HL-60 (cell line): ENCODE data around the gene WFDC13.

Source experiments
- DNase-seq, 2 experiments: peaks; one replicate each; pipeline ENCODE4 v3.0.0-alpha.2; 2010 to 2020; ENCODE audit warnings: low read depth in 1 of 2, low spot score in 1 of 2
- H3K27ac ChIP-seq: fragments of 250-450 bp; sonication (Bioruptor Pico); replicated peaks from 2 replicates; pipeline ENCODE4 v1.5.1; 2020; ENCODE audit warnings: mild to moderate bottlenecking, moderate library complexity
- H3K27me3 ChIP-seq: fragments of 250-450 bp; sonication (Bioruptor Pico); 2 replicates; pipeline ENCODE4 v1.5.1; 2021; ENCODE audit warnings: mild to moderate bottlenecking, moderate library complexity; ENCODE audit not compliant: insufficient read depth, poor library complexity, severe bottlenecking
- H3K4me3 ChIP-seq: replicated peaks from 2 replicates; pipeline ENCODE4 v1.5.1; 2011; ENCODE audit warnings: mild to moderate bottlenecking, control low read depth, low read length; ENCODE audit not compliant: insufficient read depth
- CTCF ChIP-seq: IDR thresholded peaks from one replicate; pipeline ENCODE4 v1.5.1; 2011; ENCODE audit warnings: low read length, control low read depth, inconsistent platforms; ENCODE audit not compliant: insufficient read depth
- GABPA ChIP-seq: IDR thresholded peaks from 2 replicates; pipeline ENCODE4 v1.6.1; 2012; ENCODE audit warnings: low read depth
- POLR2AphosphoS5 ChIP-seq: IDR thresholded peaks from 2 replicates; pipeline ENCODE4 v1.6.1; 2012; ENCODE audit warnings: low read depth
- SPI1 ChIP-seq: IDR thresholded peaks from 2 replicates; pipeline ENCODE4 v1.6.1; 2012; ENCODE audit warnings: low read depth, mild to moderate bottlenecking, borderline replicate concordance
- TF ChIP-seq, protein P1 (sequence below): IDR thresholded peaks from 2 replicates; pipeline ENCODE4 v1.6.1; 2012; ENCODE audit warnings: low read depth; ENCODE audit not compliant: insufficient replicate concordance

Gene WFDC13

DNA sequence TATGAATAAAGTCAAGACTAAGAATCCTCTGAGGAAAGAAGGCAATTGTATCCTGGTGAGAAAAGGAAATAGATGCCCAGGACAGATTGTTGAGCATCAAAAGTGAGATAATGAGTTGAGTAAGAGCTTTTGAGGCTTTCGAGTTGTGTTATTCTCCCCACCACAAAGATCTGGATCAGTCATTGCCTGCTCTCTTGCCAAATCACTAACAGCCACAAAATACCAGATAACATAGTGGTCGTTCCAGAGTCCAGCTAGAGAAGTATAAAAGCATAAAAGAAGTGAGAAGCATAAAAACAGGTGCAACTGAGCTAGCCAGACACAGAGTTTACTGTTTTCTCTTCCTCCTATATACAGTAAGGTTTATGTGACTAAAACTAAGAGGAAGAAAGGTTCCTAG is 25.2 kb downstream of the WFDC13 start:
- DNase-seq: no peak

GRCh38 chr20:45732199-45732598 is 30.4 kb downstream of the WFDC13 start:
- DNase-seq: no peak
- TF ChIP-seq CTCF (no peak), SPI1 (no peak), POLR2AphosphoS5 (no peak)
- TF ChIP-seq, protein P1, sequence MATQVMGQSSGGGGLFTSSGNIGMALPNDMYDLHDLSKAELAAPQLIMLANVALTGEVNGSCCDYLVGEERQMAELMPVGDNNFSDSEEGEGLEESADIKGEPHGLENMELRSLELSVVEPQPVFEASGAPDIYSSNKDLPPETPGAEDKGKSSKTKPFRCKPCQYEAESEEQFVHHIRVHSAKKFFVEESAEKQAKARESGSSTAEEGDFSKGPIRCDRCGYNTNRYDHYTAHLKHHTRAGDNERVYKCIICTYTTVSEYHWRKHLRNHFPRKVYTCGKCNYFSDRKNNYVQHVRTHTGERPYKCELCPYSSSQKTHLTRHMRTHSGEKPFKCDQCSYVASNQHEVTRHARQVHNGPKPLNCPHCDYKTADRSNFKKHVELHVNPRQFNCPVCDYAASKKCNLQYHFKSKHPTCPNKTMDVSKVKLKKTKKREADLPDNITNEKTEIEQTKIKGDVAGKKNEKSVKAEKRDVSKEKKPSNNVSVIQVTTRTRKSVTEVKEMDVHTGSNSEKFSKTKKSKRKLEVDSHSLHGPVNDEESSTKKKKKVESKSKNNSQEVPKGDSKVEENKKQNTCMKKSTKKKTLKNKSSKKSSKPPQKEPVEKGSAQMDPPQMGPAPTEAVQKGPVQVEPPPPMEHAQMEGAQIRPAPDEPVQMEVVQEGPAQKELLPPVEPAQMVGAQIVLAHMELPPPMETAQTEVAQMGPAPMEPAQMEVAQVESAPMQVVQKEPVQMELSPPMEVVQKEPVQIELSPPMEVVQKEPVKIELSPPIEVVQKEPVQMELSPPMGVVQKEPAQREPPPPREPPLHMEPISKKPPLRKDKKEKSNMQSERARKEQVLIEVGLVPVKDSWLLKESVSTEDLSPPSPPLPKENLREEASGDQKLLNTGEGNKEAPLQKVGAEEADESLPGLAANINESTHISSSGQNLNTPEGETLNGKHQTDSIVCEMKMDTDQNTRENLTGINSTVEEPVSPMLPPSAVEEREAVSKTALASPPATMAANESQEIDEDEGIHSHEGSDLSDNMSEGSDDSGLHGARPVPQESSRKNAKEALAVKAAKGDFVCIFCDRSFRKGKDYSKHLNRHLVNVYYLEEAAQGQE: no peak

More for the DNA sequence above, 25.2 kb downstream of the WFDC13 start:
- Histone ChIP-seq H3K27me3 (peaks cover 6% of the 10 kb centered on the region), H3K27ac (no peak overlapping the region), H3K4me3 (no peak overlapping the region)
- TF ChIP-seq GABPA (no peak), SPI1 (no peak), POLR2AphosphoS5 (peak; percentile 31; the same call in 1 of the 2 replicates), CTCF (no peak)
- TF ChIP-seq, protein P1: no peak

DNA sequence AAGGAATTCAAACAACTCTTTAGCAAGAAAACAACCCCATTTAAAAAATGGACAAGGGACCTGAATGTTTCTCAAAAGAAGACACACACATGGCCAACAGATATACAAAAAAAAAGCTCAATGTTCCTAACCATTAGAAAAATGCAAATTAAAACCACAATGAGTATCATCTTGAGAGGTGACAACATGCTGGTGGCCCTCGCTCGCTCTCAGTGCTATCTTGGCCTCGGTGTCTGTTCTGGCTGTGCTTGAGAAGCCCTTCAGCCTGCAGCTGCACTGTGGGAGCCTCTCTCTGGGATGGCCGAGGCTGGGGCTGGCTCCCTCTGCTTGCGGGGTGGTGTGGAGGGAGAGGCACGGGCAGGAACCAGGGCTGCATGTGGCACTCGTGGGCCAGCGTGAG is 33.7 kb downstream of the WFDC13 start:
- H3K27ac ChIP-seq: no peak overlapping the region
- TF ChIP-seq POLR2AphosphoS5 (no peak), SPI1 (no peak), GABPA (no peak), CTCF (no peak)
- TF ChIP-seq, protein P1: no peak
- no peak overlapping the region for H3K4me3 ChIP-seq
- DNase-seq: no peak
- H3K27me3 ChIP-seq: peaks cover 4% of the 10 kb centered on the region

More at GRCh38 chr20:45732199-45732598, 30.4 kb downstream of the WFDC13 start:
- Histone ChIP-seq H3K27me3 (peaks cover 3% of the 10 kb centered on the region), H3K4me3 (no peak overlapping the region), H3K27ac (no peak overlapping the region)
